ENCODE data around the gene RNF31. TPM values are rescaled to one million over a fixed set of nuclear protein-coding genes. Genes with fewer than 3 reads are reported as not detected.
A peak's percentile ranks its signal among the peaks of the same experiment; 100 is the strongest.

The RNF31 gene
- total RNA-seq, 5 donors from 2014 or later (not counting 1 experiment from before 2014, with no cell fraction given): 67.7 to 131 (median 100) TPM

GRCh38 chr14:24185026-24185425, 37.7 kb downstream of the RNF31 start:
- H3K27me3 ChIP-seq (replicated peaks in 1 of 2; ENCODE audit: control insufficient read depth in 2 of 2, extremely low read depth in 1 of 2, insufficient read depth in 2 of 2, low read length in 1 of 2): no peaks in the 10 kb centered on the region
- H3K4me3 Mint-ChIP-seq: no peak overlapping the region
- DNase-seq: no peak
- POLR2A ChIA-PET: interaction anchor here (0.7 to 0.9 kb wide), 2 partner anchors 10 to 14 kb away, joined by 3 to 5 read pairs; partner anchors contain the start of gene TM9SF1 (in 1 of the 2)
- H3K4me1 ChIP-seq (ENCODE audit: control insufficient read depth in 1 of 2, extremely low read depth in 1 of 2, insufficient read depth in 2 of 2, low read length in 2 of 2): peaks cover 3 to 30% of the 10 kb centered on the region in 2 experiments
- no peaks in the 10 kb centered on the region for H3K27me3 Mint-ChIP-seq
- no peaks in the 10 kb centered on the region for H3K9me3 ChIP-seq
- no peak overlapping the region for H3K27ac Mint-ChIP-seq
- peaks cover 28 to 67% of the 10 kb centered on the region in 2 donors for H3K36me3 ChIP-seq (ENCODE audit: control insufficient read depth in 2 of 2, extremely low read depth in 1 of 2, insufficient read depth in 1 of 2, low read length in 1 of 2)
- H3K4me3 ChIP-seq (ENCODE audit: control insufficient read depth in 1 of 2, extremely low read depth in 1 of 2, low read length in 1 of 2): no peak overlapping the region
- H3K36me3 Mint-ChIP-seq: peaks cover 30% of the 10 kb centered on the region
- no peak overlapping the region for H3K27ac ChIP-seq (ENCODE audit: low read length)
- ATAC-seq (replicated peaks in 1 of 4): no peak
- WGBS (ENCODE audit: insufficient coverage): 96% methylated on average over 5 of the region's 7 CpGs
- peaks cover 23 to 29% (median 27%) of the 10 kb centered on the region in 3 donors for H3K4me1 Mint-ChIP-seq
- no peaks in the 10 kb centered on the region for H3K9me3 Mint-ChIP-seq
- CTCF ChIA-PET: interaction anchor here in 1 of 2 donors (0.5 kb wide), 1 partner anchor 554 kb away, joined by 3 read pairs; no protein-coding TSS in a partner anchor

DNA sequence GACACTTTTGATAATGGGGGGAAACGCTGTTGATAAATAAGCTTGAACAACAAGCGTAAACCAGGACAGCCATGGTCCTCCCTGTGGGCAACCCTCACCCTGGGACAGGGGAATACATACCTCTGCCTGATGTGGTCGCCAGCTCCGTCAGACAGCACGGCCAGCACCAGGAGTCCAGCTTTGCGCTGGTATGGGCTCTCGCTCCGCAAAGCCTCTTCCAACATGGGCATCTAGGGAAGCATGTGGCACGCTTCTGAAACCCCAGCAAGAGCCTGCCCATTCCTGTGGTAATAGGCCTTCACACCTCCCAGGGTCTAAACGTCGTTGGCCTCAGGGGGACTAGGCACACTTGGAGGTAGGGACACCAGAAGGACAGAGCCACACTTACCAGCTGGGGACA, 38.4 kb downstream of the RNF31 start:
- Mint-ChIP-seq H3K36me3 (peaks cover 25% of the 10 kb centered on the region), H3K9me3 (no peaks in the 10 kb centered on the region), H3K27ac (no peak overlapping the region), H3K4me1 (peaks cover 23 to 30% (median 27%) of the 10 kb centered on the region in 3 donors), H3K4me3 (no peak overlapping the region), H3K27me3 (no peaks in the 10 kb centered on the region)
- no peak overlapping the region for H3K4me3 ChIP-seq (ENCODE audit: control insufficient read depth in 1 of 2, extremely low read depth in 1 of 2, low read length in 1 of 2)
- no peaks in the 10 kb centered on the region for H3K9me3 ChIP-seq
- no peak overlapping the region for H3K27ac ChIP-seq (ENCODE audit: low read length)
- H3K36me3 ChIP-seq (ENCODE audit: control insufficient read depth in 2 of 2, extremely low read depth in 1 of 2, insufficient read depth in 1 of 2, low read length in 1 of 2): peaks cover 24 to 67% of the 10 kb centered on the region in 2 donors
- CTCF ChIA-PET: interaction anchor here in 1 of 2 donors (0.6 to 0.7 kb wide), 2 partner anchors 24 to 41 kb away, joined by 3 read pairs; partner anchors contain the start of gene IRF9
- 96% methylated on average over 10 of the region's 11 CpGs for WGBS (ENCODE audit: insufficient coverage)
- no peak for DNase-seq
- H3K4me1 ChIP-seq (ENCODE audit: control insufficient read depth in 1 of 2, extremely low read depth in 1 of 2, insufficient read depth in 2 of 2, low read length in 2 of 2): peaks cover 3 to 30% of the 10 kb centered on the region in 2 experiments
- H3K27me3 ChIP-seq (replicated peaks in 1 of 2; ENCODE audit: control insufficient read depth in 2 of 2, extremely low read depth in 1 of 2, insufficient read depth in 2 of 2, low read length in 1 of 2): no peaks in the 10 kb centered on the region
- no peak for ATAC-seq (replicated peaks in 1 of 4)
- POLR2A ChIA-PET: interaction anchor here in 1 of 2 donors (0.9 kb wide), 1 partner anchor 10 kb away, joined by 3 read pairs; the partner anchor contains the start of gene TM9SF1

DNA sequence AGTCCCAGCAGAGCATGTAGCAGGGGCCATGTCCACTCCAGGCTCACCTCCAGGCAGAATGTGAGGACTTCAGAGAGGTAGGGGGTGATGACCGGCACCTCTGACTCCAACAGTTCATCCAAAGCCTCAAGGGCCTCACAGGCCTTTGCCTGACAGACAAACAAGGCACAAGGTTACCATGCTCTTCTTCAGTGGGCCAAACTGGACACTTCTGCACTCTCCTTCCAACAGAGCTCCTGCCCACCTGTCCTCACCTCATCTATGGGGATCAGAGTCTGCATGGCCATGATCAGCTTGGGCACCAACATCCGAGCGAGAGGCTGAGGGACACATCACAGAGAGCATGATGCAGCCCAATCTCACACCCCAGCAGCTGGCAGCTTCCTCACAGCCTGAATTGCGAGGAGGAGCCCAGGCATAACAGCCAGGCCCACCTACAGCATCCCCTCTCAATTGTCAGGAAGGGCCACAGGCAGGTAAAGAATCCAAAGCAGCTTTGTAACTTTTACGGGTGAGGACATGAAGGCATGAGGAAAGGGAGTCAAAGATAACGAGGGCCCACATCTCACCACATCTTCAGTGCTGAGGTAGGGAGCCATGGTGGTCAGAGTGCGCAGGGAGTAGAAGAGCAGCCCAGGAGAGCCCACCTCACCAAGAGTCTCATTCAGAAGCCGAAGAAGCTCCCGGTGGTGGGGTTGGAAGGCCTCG, 39.7 kb downstream of the RNF31 start:
- WGBS (ENCODE audit: insufficient coverage): 100% methylated on average over 3 of the region's 10 CpGs
- Mint-ChIP-seq H3K36me3 (peaks cover 26% of the 10 kb centered on the region), H3K27me3 (no peaks in the 10 kb centered on the region), H3K27ac (peak overlapping the region; percentile 59 to 72), H3K4me3 (peak overlapping the region; percentile 70 to 89 (median 86)), H3K4me1 (peaks cover 28 to 38% (median 30%) of the 10 kb centered on the region in 3 donors), H3K9me3 (no peaks in the 10 kb centered on the region)
- CTCF ChIA-PET: no interaction called here
- Histone ChIP-seq H3K9me3 (no peaks in the 10 kb centered on the region), H3K4me3 (ENCODE audit: control insufficient read depth in 1 of 2, extremely low read depth in 1 of 2, low read length in 1 of 2) (no peak overlapping the region), H3K27ac (ENCODE audit: low read length) (no peak overlapping the region), H3K27me3 (replicated peaks in 1 of 2; ENCODE audit: control insufficient read depth in 2 of 2, extremely low read depth in 1 of 2, insufficient read depth in 2 of 2, low read length in 1 of 2) (no peaks in the 10 kb centered on the region), H3K36me3 (ENCODE audit: control insufficient read depth in 2 of 2, extremely low read depth in 1 of 2, insufficient read depth in 1 of 2, low read length in 1 of 2) (peaks cover 20 to 61% of the 10 kb centered on the region in 2 donors), H3K4me1 (ENCODE audit: control insufficient read depth in 1 of 2, extremely low read depth in 1 of 2, insufficient read depth in 2 of 2, low read length in 2 of 2) (peaks cover 3 to 30% of the 10 kb centered on the region in 2 experiments)
- no peak for ATAC-seq (replicated peaks in 1 of 4)
- POLR2A ChIA-PET: interaction anchor here in 1 of 2 donors (0.6 to 0.8 kb wide), 2 partner anchors 26 to 36 kb away, joined by 3 to 7 read pairs; partner anchors contain the start of gene IRF9
- DNase-seq: no peak

GRCh38 chr14:24187539-24187915, 40.2 kb downstream of the RNF31 start:
- peaks cover 26% of the 10 kb centered on the region for H3K36me3 Mint-ChIP-seq
- DNase-seq (no peak), ATAC-seq (replicated peaks in 1 of 4) (no peak)
- H3K9me3 ChIP-seq: no peaks in the 10 kb centered on the region
- peak overlapping the region; percentile 86 to 89 (median 89) for H3K4me3 Mint-ChIP-seq
- peak overlapping the region; percentile 84 to 89 for H3K4me3 ChIP-seq (ENCODE audit: control insufficient read depth in 1 of 2, extremely low read depth in 1 of 2, low read length in 1 of 2)
- H3K27ac Mint-ChIP-seq: peak overlapping the region; percentile 89 to 94
- H3K9me3 Mint-ChIP-seq: no peaks in the 10 kb centered on the region
- WGBS (ENCODE audit: insufficient coverage): 67% methylated on average over 1 of the region's 2 CpGs
- peaks cover 21 to 61% of the 10 kb centered on the region in 2 donors for H3K36me3 ChIP-seq (ENCODE audit: control insufficient read depth in 2 of 2, extremely low read depth in 1 of 2, insufficient read depth in 1 of 2, low read length in 1 of 2)
- peak overlapping the region; percentile 70 for H3K27ac ChIP-seq (ENCODE audit: low read length)
- no peaks in the 10 kb centered on the region for H3K27me3 ChIP-seq (replicated peaks in 1 of 2; ENCODE audit: control insufficient read depth in 2 of 2, extremely low read depth in 1 of 2, insufficient read depth in 2 of 2, low read length in 1 of 2)
- peaks cover 3 to 30% of the 10 kb centered on the region in 2 experiments for H3K4me1 ChIP-seq (ENCODE audit: control insufficient read depth in 1 of 2, extremely low read depth in 1 of 2, insufficient read depth in 2 of 2, low read length in 2 of 2)
- H3K27me3 Mint-ChIP-seq: no peaks in the 10 kb centered on the region
- POLR2A ChIA-PET: interaction anchor here in 1 of 2 donors (0.8 kb wide), 1 partner anchor 26 kb away, joined by 3 read pairs; the partner anchor contains the start of gene IRF9
- peaks cover 33 to 43% (median 36%) of the 10 kb centered on the region in 3 donors for H3K4me1 Mint-ChIP-seq
- CTCF ChIA-PET: interaction anchor here in 1 of 2 donors (1.3 kb wide), 1 partner anchor 26 kb away, joined by 4 read pairs; the partner anchor contains the start of gene IRF9

- Histone ChIP-seq H3K4me3 (ENCODE audit: control insufficient read depth in 1 of 2, extremely low read depth in 1 of 2, low read length in 1 of 2) (peak within 1 kb of the TSS; percentile 84 to 89), H3K9me3 (no peaks in the 10 kb centered on the region), H3K4me1 (ENCODE audit: control insufficient read depth in 1 of 2, extremely low read depth in 1 of 2, insufficient read depth in 2 of 2, low read length in 2 of 2) (peaks cover 3 to 36% of the 10 kb centered on the region in 2 experiments), H3K27me3 (replicated peaks in 1 of 2; ENCODE audit: control insufficient read depth in 2 of 2, extremely low read depth in 1 of 2, insufficient read depth in 2 of 2, low read length in 1 of 2) (no peaks in the 10 kb centered on the region), H3K36me3 (ENCODE audit: control insufficient read depth in 2 of 2, extremely low read depth in 1 of 2, insufficient read depth in 1 of 2, low read length in 1 of 2) (peaks cover 22 to 58% of the 10 kb centered on the region in 2 donors), H3K27ac (ENCODE audit: low read length) (peak within 1 kb of the TSS; percentile 70)
- peak within 1 kb of the TSS; percentile 86 to 89 (median 89) for H3K4me3 Mint-ChIP-seq
- no peaks in the 10 kb centered on the region for H3K27me3 Mint-ChIP-seq
- POLR2A ChIA-PET: interaction anchor here (0.6 to 1.1 kb wide), 5 partner anchors 27 to 110 kb away, joined by 3 to 7 read pairs (median 4); partner anchors contain the start of genes DCAF11 (in 2 of the 2), NRL (in 2 of the 2) and IRF9 (in 1 of the 2)
- CTCF ChIA-PET: interaction anchor here (0.6 to 1.7 kb wide), 5 partner anchors 15 to 54 kb away, joined by 3 to 10 read pairs (median 3); partner anchors contain the start of genes IRF9 (in 1 of the 2), MDP1 (in 1 of the 2) and TINF2 (in 1 of the 2)
- ATAC-seq (replicated peaks in 1 of 4): peak; percentile 91 to 95 (median 94)
- peak within 1 kb of the TSS; percentile 89 to 94 for H3K27ac Mint-ChIP-seq
- peak; percentile 83 to 97 (median 94) for DNase-seq
- no peaks in the 10 kb centered on the region for H3K9me3 Mint-ChIP-seq
- peaks cover 38 to 50% (median 40%) of the 10 kb centered on the region in 3 donors for H3K4me1 Mint-ChIP-seq
- under 1% methylated on average over 60 of the region's 65 CpGs for WGBS (ENCODE audit: insufficient coverage)
- peaks cover 29% of the 10 kb centered on the region for H3K36me3 Mint-ChIP-seq
These were observed 41.2 kb downstream of the RNF31 start, which contains the start of gene IPO4 for GRCh38 chr14:24188251-24189058. Gene IPO4, minus strand, starts transcription at chr14:24188816. Its CDS starts 29 bp downstream, at chr14:24188787.
